DND-41 (cell line): ENCODE data around the gene STXBP6.

ENCODE experiments used
- CTCF ChIP-seq: IDR thresholded peaks from 2 replicates; pipeline ENCODE4 v1.5.1; 2012; ENCODE audit warnings: borderline replicate concordance, low read length, moderate library complexity, mild to moderate bottlenecking; ENCODE audit not compliant: poor library complexity, severe bottlenecking; ENCODE audit errors: extremely low read depth
- EZH2 ChIP-seq: IDR thresholded peaks from 3 replicates; pipeline ENCODE4 v1.6.1; 2012; ENCODE audit warnings: borderline replicate concordance, low read depth, mild to moderate bottlenecking, moderate library complexity, low read length, inconsistent platforms; ENCODE audit not compliant: severe bottlenecking

- TF ChIP-seq CTCF (no peak), EZH2 (no peak)
Observed at GRCh38 chr14:24863968-24864684, 185.8 kb downstream of the STXBP6 start.
